H1 (cell line): Measurements from ENCODE around the gene RYR3. TPM values are rescaled to one million over a fixed set of nuclear protein-coding genes. Genes with fewer than 3 reads are reported as not detected.

ENCODE experiments used
- CTCF ChIA-PET: fragments of 300-600 bp; sonication (Branson Sonifier 250); formaldehyde crosslinking; loops from one replicate; lab custom pipeline; 2021; ENCODE audit not compliant: partially characterized antibody; lab: Charles Lee
- POLR2A ChIA-PET: fragments of 300-600 bp; sonication (Branson Sonifier 250); formaldehyde crosslinking; loops from one replicate; lab custom pipeline; 2021; ENCODE audit warnings: inconsistent platforms; ENCODE audit not compliant: partially characterized antibody; lab: Charles Lee
- DNase-seq, 2 experiments: peaks; one replicate each; pipeline versions ENCODE4 v3.0.0 to v3.0.0-alpha.2; 2010 to 2022; ENCODE audit warnings: low spot score in 2 of 2, low read depth in 1 of 2, mixed read lengths in 1 of 2
- FAIRE-seq: peaks from 2 replicates; lab custom pipeline; 2011; peaks lifted over from hg19 to GRCh38; lab: Jason Lieb, UNC
- H2AFZ ChIP-seq: 2 replicates; pipeline ENCODE4 v1.8.1; 2012; ENCODE audit warnings: low read length, inconsistent platforms
- H2AK5ac ChIP-seq: 2 replicates; pipeline ENCODE4 v1.6.1; 2013; ENCODE audit warnings: low read depth, low read length
- H2BK120ac ChIP-seq: replicated peaks from 2 replicates; pipeline ENCODE3; 2013; ENCODE audit warnings: low read depth, low read length, inconsistent platforms
- H2BK12ac ChIP-seq: 2 replicates; pipeline ENCODE4 v1.6.1; 2013; ENCODE audit warnings: low read depth, low read length
- H2BK15ac ChIP-seq: 2 replicates; pipeline ENCODE4 v1.6.1; 2013; ENCODE audit warnings: low read length
- H2BK20ac ChIP-seq: 2 replicates; pipeline ENCODE4 v1.6.1; 2013; ENCODE audit warnings: low read length
- H2BK5ac ChIP-seq: 2 replicates; pipeline ENCODE4 v1.6.1; 2013; ENCODE audit warnings: low read depth, low read length
- H3K14ac ChIP-seq: 2 replicates; pipeline ENCODE4 v1.6.1; 2013; ENCODE audit warnings: inconsistent platforms; ENCODE audit not compliant: insufficient read length
- H3K18ac ChIP-seq: 2 replicates; pipeline ENCODE4 v1.6.1; 2013; ENCODE audit warnings: low read length; ENCODE audit errors: extremely low read depth
- H3K23ac ChIP-seq: 2 replicates; pipeline ENCODE4 v1.6.1; 2013; ENCODE audit warnings: inconsistent platforms; ENCODE audit not compliant: insufficient read length
- H3K23me2 ChIP-seq: 2 replicates; pipeline ENCODE4 v1.6.1; 2013; ENCODE audit warnings: low read depth, low read length
- H3K27ac ChIP-seq: 2 replicates; pipeline ENCODE4 v1.6.1; 2011; ENCODE audit warnings: low read depth, low read length, inconsistent platforms
- H3K27me3 ChIP-seq, 4 experiments: replicated peaks in 1 of 4; 1 replicate in 1 of 4; 2 replicates in 3 of 4; pipeline versions ENCODE4 v1.6.1 to v1.8.1; 2011 to 2013; ENCODE audit warnings: low read length in 3 of 4, mild to moderate bottlenecking in 3 of 4, inconsistent platforms in 2 of 4, mixed read lengths in 2 of 4, moderate library complexity in 1 of 4; ENCODE audit not compliant: control insufficient read depth in 3 of 4, insufficient read depth in 3 of 4; ENCODE audit errors: extremely low read depth in 1 of 4
- H3K36me3 ChIP-seq, 4 experiments: 2 replicates each; pipeline versions ENCODE4 v1.6.1 to v1.8.1; 2011 to 2013; ENCODE audit warnings: mild to moderate bottlenecking in 4 of 4, low read length in 3 of 4, moderate library complexity in 2 of 4, control low read depth in 1 of 4, inconsistent platforms in 1 of 4; ENCODE audit not compliant: insufficient read depth in 4 of 4, control insufficient read depth in 2 of 4
- H3K4ac ChIP-seq: replicated peaks from 2 replicates; pipeline ENCODE3; 2013; ENCODE audit warnings: low read length, low read depth, mixed read lengths, inconsistent platforms; ENCODE audit not compliant: insufficient read length
- H3K4me1 ChIP-seq, 4 experiments: replicated peaks in 1 of 4; 1 replicate in 1 of 4; 2 replicates in 3 of 4; pipeline versions ENCODE4 v1.6.1 to v1.8.1; 2011 to 2013; ENCODE audit warnings: low read length in 3 of 4, inconsistent platforms in 2 of 4, mixed read lengths in 1 of 4; ENCODE audit not compliant: insufficient read depth in 4 of 4, control insufficient read depth in 3 of 4
- H3K4me2 ChIP-seq, 2 experiments: 2 replicates each; pipeline versions ENCODE4 v1.6.1 to v1.8.1; 2011 to 2013; ENCODE audit warnings: low read depth in 2 of 2, low read length in 2 of 2, control low read depth in 1 of 2, inconsistent platforms in 1 of 2, mild to moderate bottlenecking in 1 of 2; ENCODE audit not compliant: insufficient read depth in 1 of 2
- H3K4me3 ChIP-seq, 4 experiments: fragments of 200-600, 300-600 bp in 1 of 4; sonication (generic), shearing (Covaris generic), sonication (Bioruptor Twin) in 1 of 4; 2 replicates each; pipeline versions ENCODE4 v1.5.1 to v1.8.1; 2011 to 2016; ENCODE audit warnings: low read length in 4 of 4, low read depth in 3 of 4, control low read depth in 2 of 4, inconsistent platforms in 2 of 4, mild to moderate bottlenecking in 2 of 4, mixed read lengths in 1 of 4, moderate library complexity in 1 of 4; ENCODE audit not compliant: insufficient read depth in 2 of 4; ENCODE audit errors: extremely low read depth in 1 of 4
- H3K56ac ChIP-seq: replicated peaks from 2 replicates; pipeline ENCODE3; 2013; ENCODE audit warnings: low read depth, mild to moderate bottlenecking, mixed read lengths, low read length, inconsistent platforms; ENCODE audit not compliant: insufficient read length
- H3K79me1 ChIP-seq: 2 replicates; pipeline ENCODE4 v1.6.1; 2013; ENCODE audit warnings: low read depth, low read length, control low read depth
- H3K79me2 ChIP-seq, 2 experiments: 2 replicates each; pipeline versions ENCODE4 v1.6.1 to v1.8.1; 2012 to 2013; ENCODE audit warnings: low read length in 2 of 2, mild to moderate bottlenecking in 2 of 2, inconsistent platforms in 1 of 2; ENCODE audit not compliant: insufficient read depth in 2 of 2, control insufficient read depth in 1 of 2
- H3K9ac ChIP-seq, 4 experiments: replicated peaks in 1 of 4; 1 replicate in 1 of 4; 2 replicates in 3 of 4; pipeline versions ENCODE4 v1.6.1 to v1.8.1; 2011 to 2013; ENCODE audit warnings: low read depth in 3 of 4, low read length in 3 of 4, control low read depth in 2 of 4, mild to moderate bottlenecking in 2 of 4, moderate library complexity in 2 of 4, inconsistent platforms in 1 of 4; ENCODE audit errors: extremely low read depth in 1 of 4
- H3K9me3 ChIP-seq, 2 experiments: 2 replicates each; pipeline versions ENCODE4 v1.6.1 to v1.8.1; 2012 to 2013; ENCODE audit warnings: mild to moderate bottlenecking in 2 of 2, moderate library complexity in 2 of 2, control low read depth in 1 of 2, inconsistent platforms in 1 of 2, low read depth in 1 of 2, low read length in 1 of 2, mixed read lengths in 1 of 2; ENCODE audit not compliant: insufficient read depth in 2 of 2
- H4K20me1 ChIP-seq, 2 experiments: replicated peaks in 1 of 2; 2 replicates each; pipeline versions ENCODE3 to v1.8.1; 2011 to 2013; ENCODE audit warnings: inconsistent platforms in 2 of 2, low read length in 2 of 2, mild to moderate bottlenecking in 1 of 2; ENCODE audit not compliant: insufficient read depth in 2 of 2, control insufficient read depth in 1 of 2
- H4K5ac ChIP-seq: 2 replicates; pipeline ENCODE4 v1.6.1; 2013; ENCODE audit warnings: low read length, low read depth, mixed read lengths, inconsistent platforms; ENCODE audit not compliant: insufficient read length
- H4K8ac ChIP-seq: 2 replicates; pipeline ENCODE4 v1.8.0; 2013; ENCODE audit warnings: mild to moderate bottlenecking, moderate library complexity, low read length, inconsistent platforms; ENCODE audit not compliant: insufficient read depth; ENCODE audit errors: extremely low read depth
- H4K91ac ChIP-seq: replicated peaks from 2 replicates; pipeline ENCODE3; 2013; ENCODE audit warnings: low read length, mixed read lengths, inconsistent platforms; ENCODE audit not compliant: insufficient read length
- BACH1 ChIP-seq: IDR thresholded peaks from 2 replicates; pipeline ENCODE4 v1.6.1; 2012; ENCODE audit warnings: low read length, improper control_type of control experiment
- BRCA1 ChIP-seq: IDR thresholded peaks from 2 replicates; pipeline ENCODE4 v1.6.1; 2012; ENCODE audit warnings: low read depth, low read length, improper control_type of control experiment
- CTBP2 ChIP-seq: IDR thresholded peaks from 2 replicates; pipeline ENCODE4 v1.7.0; 2011; ENCODE audit warnings: borderline replicate concordance, mild to moderate bottlenecking, moderate library complexity, mixed read lengths, low read length; ENCODE audit not compliant: insufficient read depth, insufficient read length
- JUN ChIP-seq: IDR thresholded peaks from 2 replicates; pipeline ENCODE4 v1.6.1; 2011; ENCODE audit warnings: low read depth, mild to moderate bottlenecking, improper control_type of control experiment, low read length
- JUND ChIP-seq: IDR thresholded peaks from 2 replicates; pipeline ENCODE4 v1.6.1; 2011; ENCODE audit warnings: mild to moderate bottlenecking, improper control_type of control experiment, low read length
- MAFK ChIP-seq: IDR thresholded peaks from 2 replicates; pipeline ENCODE4 v1.6.1; 2012; ENCODE audit warnings: low read depth, mild to moderate bottlenecking, improper control_type of control experiment, low read length
- NANOG ChIP-seq: IDR thresholded peaks from 2 replicates; pipeline ENCODE4 v1.6.1; 2011; ENCODE audit warnings: low read length, low read depth, mild to moderate bottlenecking, inconsistent platforms; ENCODE audit not compliant: insufficient read depth, poor library complexity, severe bottlenecking
- PHF8 ChIP-seq: fragments of 200-600 bp; sonication (generic); conservative IDR thresholded peaks from 2 replicates; pipeline ENCODE4 v1.7.1; 2012; ENCODE audit warnings: low read depth, mild to moderate bottlenecking, inconsistent platforms, low read length, moderate library complexity
- POLR2A ChIP-seq, 2 experiments: IDR thresholded peaks; 1 replicate in 1 of 2; 2 replicates in 1 of 2; pipeline ENCODE4 v1.6.1; 2011; ENCODE audit warnings: low read depth in 2 of 2, low read length in 2 of 2, mild to moderate bottlenecking in 2 of 2; ENCODE audit errors: control extremely low read depth in 1 of 2
- RXRA ChIP-seq: IDR thresholded peaks from 2 replicates; pipeline ENCODE4 v1.6.1; 2011; ENCODE audit warnings: low read depth, mild to moderate bottlenecking, low read length, moderate library complexity; ENCODE audit not compliant: insufficient read depth
- SIN3A ChIP-seq, 2 experiments: IDR thresholded peaks in 1 of 2; conservative IDR thresholded peaks in 1 of 2; 2 replicates each; pipeline ENCODE4 v1.6.1; 2011 to 2012; ENCODE audit warnings: low read length in 2 of 2, improper control_type of control experiment in 1 of 2, low read depth in 1 of 2, mild to moderate bottlenecking in 1 of 2
- SIX5 ChIP-seq: IDR thresholded peaks from 2 replicates; pipeline ENCODE4 v1.6.1; 2011; ENCODE audit warnings: mild to moderate bottlenecking, low read depth, low read length
- SP4 ChIP-seq: IDR thresholded peaks from 2 replicates; pipeline ENCODE4 v1.6.1; 2012; ENCODE audit warnings: low read length, inconsistent platforms
- SUZ12 ChIP-seq: fragments of 200-600 bp; sonication (generic); IDR thresholded peaks from 2 replicates; pipeline ENCODE4 v1.6.1; 2012; ENCODE audit warnings: mild to moderate bottlenecking, inconsistent platforms, low read length, moderate library complexity, mixed read lengths
- TAF1 ChIP-seq: IDR thresholded peaks from 2 replicates; pipeline ENCODE4 v1.6.1; 2011; ENCODE audit warnings: mild to moderate bottlenecking, low read depth, low read length
- TCF12 ChIP-seq: IDR thresholded peaks from 2 replicates; pipeline ENCODE4 v1.6.1; 2011; ENCODE audit warnings: low read depth, mild to moderate bottlenecking, low read length
- WGBS, 2 experiments: shearing (Covaris generic) in 1 of 2; methylation state at CpG; one replicate each; pipeline versions ENCODE4 v1.1.6 to v1.1.7; 2013 to 2015; ENCODE audit warnings: low lambda C conversion rate in 2 of 2, mixed read lengths in 2 of 2, inconsistent platforms in 1 of 2, low coverage in 1 of 2, missing lambda C conversion rate in 1 of 2; ENCODE audit not compliant: insufficient replicate concordance in 2 of 2, insufficient coverage in 1 of 2, insufficient read length in 1 of 2; ENCODE audit errors: extremely low coverage in 1 of 2, missing lambda C conversion rate in 1 of 2; 5-methylcytosine and 5-hydroxymethylcytosine counted together
- polyA plus RNA-seq, 7 experiments: library from polyadenylated mRNA; depleted of rRNA in 3 of 7; stranded (reverse) in 5 of 7; unstranded in 2 of 7; fragments of >200 nt in 5 of 7; fragments of 200-250 nt in 2 of 7; gene quantifications; 1 replicate in 5 of 7; 2 replicates in 1 of 7; 4 replicates in 1 of 7; pipeline versions ENCODE4 v1.2.1 to v1.2.3, GENCODE V29; 2011 to 2013; ENCODE audit warnings: missing spikeins in 2 of 7, mixed read lengths in 2 of 7
- total RNA-seq: library from RNA; stranded (reverse); fragmentation: NEBNext Ultra II Directional; extraction: Animal tissue kit (Norgen Biotek cat#: 25700); gene quantifications from 2 replicates; pipeline ENCODE4 v1.2.1, GENCODE V29; 2021

The RYR3 gene
- total and polyA plus RNA-seq, 2 of the 8 experiments (the other 6 are each of a cell fraction or from before 2014, with no cell fraction given), result 0.33 to 3.4 TPM

DNA sequence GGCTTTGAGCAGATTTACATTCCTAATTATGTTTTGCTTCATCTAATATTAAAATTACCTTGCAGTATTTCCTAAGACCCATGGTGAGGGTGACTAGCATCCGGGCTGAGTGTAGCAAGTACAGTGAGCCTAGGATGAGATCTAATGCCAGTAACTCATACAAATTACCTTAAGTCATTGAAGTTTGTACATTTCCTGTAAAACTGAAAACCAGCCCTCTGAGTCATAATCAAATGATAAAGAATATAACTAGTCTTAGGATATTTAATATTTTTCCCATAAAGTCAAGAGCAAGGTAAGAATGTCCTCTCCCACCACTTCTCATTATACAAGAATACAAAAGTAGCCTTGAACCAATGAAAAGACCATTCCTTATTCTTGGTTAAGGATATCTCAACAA is 602.7 kb downstream of the RYR3 start:
- H3K23ac ChIP-seq, result no peak overlapping the region
- H3K9me3 ChIP-seq, result no peaks in the 10 kb centered on the region
- H4K5ac ChIP-seq, result no peak overlapping the region
- no peak overlapping the region for H2BK15ac ChIP-seq
- H2AFZ ChIP-seq, result no peak overlapping the region
- ChIA-PET POLR2A (no interaction called here), CTCF (interaction anchor here (1.2 kb wide), 1 partner anchor 176 kb away, joined by 6 read pairs; no protein-coding TSS in a partner anchor)
- H3K4me1 ChIP-seq, result peaks cover 2 to 8% (median 5%) of the 10 kb centered on the region in 4 experiments; a peak in 5 of 7 replicates
- no peak overlapping the region for H3K4me3 ChIP-seq
- no peak for FAIRE-seq
- no peak overlapping the region for H2BK12ac ChIP-seq
- H3K27ac ChIP-seq, result no peak overlapping the region
- no peaks in the 10 kb centered on the region for H3K27me3 ChIP-seq
- no peak overlapping the region for H2BK20ac ChIP-seq
- no peak overlapping the region for H3K9ac ChIP-seq
- H4K20me1 ChIP-seq, result no peaks in the 10 kb centered on the region
- no peak overlapping the region for H4K91ac ChIP-seq
- no peak overlapping the region for H3K4me2 ChIP-seq
- 94% methylated on average over 1 of the region's 1 CpG; no CpG with 5 or more reads in 1 of the 2 experiments for WGBS, 2 experiments
- no peaks in the 10 kb centered on the region for H3K79me2 ChIP-seq
- H3K4ac ChIP-seq, result no peak overlapping the region
- no peak overlapping the region for H3K14ac ChIP-seq
- H2AK5ac ChIP-seq, result no peak overlapping the region
- no peaks in the 10 kb centered on the region for H3K36me3 ChIP-seq
- no peak overlapping the region for H2BK120ac ChIP-seq
- no peak overlapping the region for H3K56ac ChIP-seq
- H3K79me1 ChIP-seq, result no peaks in the 10 kb centered on the region
- no peak overlapping the region for H2BK5ac ChIP-seq
- no peak for DNase-seq
- no peaks in the 10 kb centered on the region for H3K23me2 ChIP-seq
- no peak overlapping the region for H3K18ac ChIP-seq
- H4K8ac ChIP-seq, result no peak overlapping the region
- TF ChIP-seq BRCA1 (no peak), TAF1 (no peak), SUZ12 (no peak), MAFK (no peak), TCF12 (no peak), PHF8 (no peak), SIX5 (no peak), NANOG (no peak), CTBP2 (no peak), JUND (no peak), SP4 (no peak), BACH1 (no peak), JUN (no peak), SIN3A (conservative IDR thresholded peaks at IDR 0.05 in 1 of 2, IDR thresholded peaks at IDR 0.05 in 1 of 2; ENCODE audit: low read depth in 1 of 2, low read length in 2 of 2) (no peak), RXRA (no peak), POLR2A (IDR thresholded peaks at IDR 0.05; ENCODE audit: control extremely low read depth in 1 of 2, low read depth in 2 of 2, low read length in 2 of 2) (no peak)
